Karpas-422 (cell line): ENCODE data around the gene ATP2A1. TPM values are rescaled to one million over a fixed set of nuclear protein-coding genes. Genes with fewer than 3 reads are reported as not detected.
A peak's percentile ranks its signal among the peaks of the same experiment; 100 is the strongest.
"Not testable (repeated sequence)": the region's sequence is repeated elsewhere in the genome, so short reads cannot be mapped to it uniquely, and the experiment has no call there.

Source experiments
- DNase-seq: peaks from one replicate; pipeline ENCODE4 v3.0.0-alpha.2; 2015
- H2AFZ ChIP-seq: fragments of 200-600 bp; sonication (generic); 2 replicates; pipeline ENCODE4 v1.6.1; 2014; ENCODE audit warnings: antibody characterized with exemption, low read length, mixed read lengths
- H3K27ac ChIP-seq: fragments of 200-600 bp; sonication (generic); 2 replicates; pipeline ENCODE4 v1.5.1; 2014; ENCODE audit warnings: mild to moderate bottlenecking, low read length, moderate library complexity
- H3K27me3 ChIP-seq: fragments of 200-600 bp; sonication (generic); 2 replicates; pipeline ENCODE4 v1.6.1; 2014; ENCODE audit warnings: low read length, mixed read lengths
- H3K36me3 ChIP-seq: fragments of 200-600 bp; sonication (generic); 2 replicates; pipeline ENCODE4 v1.6.1; 2014; ENCODE audit warnings: low read length, mixed read lengths; ENCODE audit not compliant: insufficient read depth
- H3K4me1 ChIP-seq: fragments of 200-600 bp; sonication (generic); 2 replicates; pipeline ENCODE4 v1.6.1; 2014; ENCODE audit warnings: mild to moderate bottlenecking, low read length, mixed read lengths
- H3K4me2 ChIP-seq: fragments of 200-600 bp; sonication (generic); 2 replicates; pipeline ENCODE4 v1.6.1; 2014; ENCODE audit warnings: low read length, low read depth, mild to moderate bottlenecking; ENCODE audit not compliant: poor library complexity, severe bottlenecking
- H3K4me3 ChIP-seq: fragments of 200-600 bp; sonication (generic); 2 replicates; pipeline ENCODE4 v1.5.1; 2014; ENCODE audit warnings: mild to moderate bottlenecking, antibody characterized with exemption, low read length, mixed read lengths
- H3K79me2 ChIP-seq: fragments of 200-600 bp; sonication (generic); 2 replicates; pipeline ENCODE4 v1.6.1; 2014; ENCODE audit warnings: mild to moderate bottlenecking, low read length, mixed read lengths
- H3K9ac ChIP-seq: fragments of 200-600 bp; sonication (generic); 2 replicates; pipeline ENCODE4 v1.6.0; 2014; ENCODE audit warnings: low read length
- H3K9me2 ChIP-seq: fragments of 200-600 bp; sonication (generic), shearing (Covaris generic); replicated peaks from 2 replicates; pipeline ENCODE4 v1.6.0; 2014; ENCODE audit warnings: mild to moderate bottlenecking, low read length, moderate library complexity; ENCODE audit not compliant: insufficient read depth
- H3K9me3 ChIP-seq: fragments of 300-700, 200-600 bp; sonication (generic); 2 replicates; pipeline ENCODE4 v1.6.1; 2014; ENCODE audit warnings: low read length, mixed read lengths
- H4K20me1 ChIP-seq: fragments of 200-600 bp; sonication (generic); 2 replicates; pipeline ENCODE4 v1.6.1; 2014; ENCODE audit warnings: mild to moderate bottlenecking, antibody characterized with exemption, low read length, low read depth; ENCODE audit not compliant: insufficient read depth
- total RNA-seq: library from RNA; depleted of rRNA; stranded (reverse); fragments of >200 nt; shearing (Covaris generic); gene quantifications from 2 replicates; pipeline ENCODE4 v1.2.3, GENCODE V29; 2014; ENCODE audit warnings: low replicate concordance

The ATP2A1 gene
- total RNA-seq, 1 experiment from 2014 or later: 0.75 TPM

DNA sequence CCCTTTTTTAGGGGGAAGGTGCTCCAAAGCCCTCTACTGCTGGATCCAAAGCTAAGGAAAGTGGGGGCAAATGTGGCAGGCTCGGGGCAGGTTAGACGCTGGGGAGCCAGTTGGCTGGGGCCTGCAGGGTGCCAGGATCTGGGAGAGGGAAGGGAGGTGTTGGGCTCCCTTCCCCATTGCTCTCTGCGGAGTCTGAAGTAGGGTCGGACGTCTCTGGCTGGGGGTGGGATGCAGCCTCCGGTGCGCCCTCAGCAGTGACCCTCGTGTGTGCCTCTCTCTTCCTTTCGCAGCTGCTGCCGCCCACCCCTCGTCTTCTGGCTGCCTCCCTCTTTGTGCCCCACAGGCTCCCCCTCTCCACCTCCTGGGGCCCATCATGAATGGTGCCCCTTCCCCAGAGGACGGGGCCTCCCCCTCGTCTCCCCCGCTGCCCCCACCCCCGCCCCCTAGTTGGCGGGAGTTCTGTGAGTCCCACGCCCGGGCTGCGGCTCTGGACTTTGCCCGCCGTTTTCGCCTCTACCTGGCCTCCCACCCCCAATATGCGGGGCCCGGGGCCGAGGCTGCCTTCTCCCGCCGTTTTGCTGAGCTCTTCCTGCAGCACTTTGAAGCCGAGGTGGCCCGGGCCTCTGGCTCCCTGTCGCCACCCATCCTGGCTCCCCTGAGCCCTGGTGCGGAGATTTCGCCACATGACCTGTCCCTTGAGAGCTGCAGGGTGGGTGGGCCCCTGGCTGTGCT lies 12.4 kb upstream of the ATP2A1 start:
- Histone ChIP-seq H3K9me2 (no peaks in the 10 kb centered on the region), H3K9me3 (no peaks in the 10 kb centered on the region), H3K4me1 (peaks cover 22% of the 10 kb centered on the region), H3K36me3 (peaks cover 14% of the 10 kb centered on the region; the same call in 1 of the 2 replicates), H3K79me2 (peaks cover 44% of the 10 kb centered on the region), H3K27me3 (no peaks in the 10 kb centered on the region), H3K9ac (no peak overlapping the region; the same call in 1 of the 2 replicates), H3K27ac (no peak overlapping the region), H3K4me2 (no peak overlapping the region), H4K20me1 (peaks cover 10% of the 10 kb centered on the region; the same call in 1 of the 2 replicates), H2AFZ (no peak overlapping the region), H3K4me3 (no peak overlapping the region)
- no peak for DNase-seq

DNA sequence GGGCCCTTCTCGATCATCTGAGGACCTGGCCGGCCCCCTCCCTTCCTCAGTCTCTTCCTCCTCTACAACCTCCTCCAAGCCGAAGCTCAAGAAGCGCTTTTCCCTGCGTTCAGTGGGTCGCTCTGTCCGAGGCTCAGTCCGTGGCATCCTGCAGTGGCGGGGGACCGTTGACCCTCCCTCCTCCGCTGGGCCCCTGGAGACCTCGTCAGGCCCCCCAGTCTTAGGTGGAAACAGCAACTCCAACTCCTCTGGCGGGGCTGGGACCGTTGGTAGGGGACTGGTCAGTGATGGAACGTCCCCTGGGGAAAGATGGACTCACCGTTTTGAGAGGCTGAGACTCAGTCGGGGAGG lies 11.9 kb upstream of the ATP2A1 start:
- peaks cover 44% of the 10 kb centered on the region for H3K79me2 ChIP-seq
- no peak for DNase-seq

DNA sequence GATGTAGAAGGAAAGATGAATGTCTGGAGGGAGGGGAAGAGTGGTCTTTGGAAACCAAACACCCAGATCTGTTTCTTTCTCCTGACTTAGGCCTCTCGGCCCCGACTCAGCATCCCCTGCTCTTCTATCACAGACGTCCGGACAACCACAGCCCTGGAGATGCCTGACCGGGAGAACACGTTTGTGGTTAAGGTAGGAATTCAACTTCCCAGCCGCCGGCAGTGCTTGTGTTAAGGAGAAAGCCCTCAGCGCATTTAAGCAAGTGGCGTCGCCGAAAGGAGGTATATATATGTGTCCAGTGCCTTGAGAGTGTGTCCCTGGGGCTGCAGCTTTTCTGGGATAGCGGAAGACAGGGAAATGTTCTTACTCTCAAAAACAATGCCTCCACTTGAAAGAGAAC lies 11.0 kb upstream of the ATP2A1 start:
- H3K36me3 ChIP-seq: peaks cover 14% of the 10 kb centered on the region; the same call in 1 of the 2 replicates

More for the DNA sequence above, 11.9 kb upstream of the ATP2A1 start:
- H3K36me3 ChIP-seq: peaks cover 14% of the 10 kb centered on the region; the same call in 1 of the 2 replicates
- no peak overlapping the region for H3K9ac ChIP-seq
- no peak overlapping the region for H3K4me3 ChIP-seq
- no peaks in the 10 kb centered on the region for H3K9me2 ChIP-seq
- H3K4me1 ChIP-seq: peaks cover 22% of the 10 kb centered on the region
- peaks cover 10% of the 10 kb centered on the region; the same call in 1 of the 2 replicates for H4K20me1 ChIP-seq
- H3K27ac ChIP-seq: no peak overlapping the region
- H2AFZ ChIP-seq: no peak overlapping the region
- H3K9me3 ChIP-seq: no peaks in the 10 kb centered on the region
- H3K4me2 ChIP-seq: no peak overlapping the region
- no peaks in the 10 kb centered on the region for H3K27me3 ChIP-seq

DNA sequence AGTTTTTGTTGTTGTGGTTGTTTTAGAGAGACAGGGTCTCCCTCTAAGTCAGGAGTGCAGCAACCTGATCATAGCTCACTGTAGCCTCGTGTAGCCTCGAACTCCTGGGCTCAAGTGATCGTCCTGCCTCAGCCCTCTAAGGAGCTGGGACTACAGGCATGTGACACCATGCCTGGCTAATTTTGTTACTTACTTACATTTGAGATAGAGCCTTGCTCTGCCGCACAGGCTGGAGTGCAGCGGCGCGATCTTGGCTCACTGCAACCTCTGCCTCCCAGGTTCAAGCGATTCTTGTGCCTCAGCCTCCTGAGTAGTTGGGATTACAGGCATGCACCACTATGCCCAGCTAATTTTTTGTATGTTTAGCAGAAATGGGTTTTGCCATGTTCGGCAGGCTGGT lies 10.6 kb upstream of the ATP2A1 start:
- not testable (repeated sequence) for H2AFZ ChIP-seq, H3K9me3 ChIP-seq, H4K20me1 ChIP-seq, DNase-seq, H3K4me3 ChIP-seq, H3K27ac ChIP-seq, H3K9ac ChIP-seq, H3K27me3 ChIP-seq, H3K9me2 ChIP-seq, H3K4me2 ChIP-seq
- peaks cover 14% of the 10 kb centered on the region; the same call in 1 of the 2 replicates for H3K36me3 ChIP-seq
- H3K4me1 ChIP-seq: peaks cover 15% of the 10 kb centered on the region
- H3K79me2 ChIP-seq: peaks cover 33% of the 10 kb centered on the region

More for the DNA sequence above, 11.0 kb upstream of the ATP2A1 start:
- Histone ChIP-seq H3K4me2 (no peak overlapping the region), H3K27ac (no peak overlapping the region), H3K9me2 (no peaks in the 10 kb centered on the region), H3K27me3 (no peaks in the 10 kb centered on the region), H2AFZ (no peak overlapping the region), H3K9me3 (no peaks in the 10 kb centered on the region), H3K4me3 (no peak overlapping the region), H3K4me1 (peaks cover 16% of the 10 kb centered on the region), H3K9ac (no peak overlapping the region), H4K20me1 (peaks cover 10% of the 10 kb centered on the region; the same call in 1 of the 2 replicates), H3K79me2 (peaks cover 37% of the 10 kb centered on the region)
- no peak for DNase-seq

DNA sequence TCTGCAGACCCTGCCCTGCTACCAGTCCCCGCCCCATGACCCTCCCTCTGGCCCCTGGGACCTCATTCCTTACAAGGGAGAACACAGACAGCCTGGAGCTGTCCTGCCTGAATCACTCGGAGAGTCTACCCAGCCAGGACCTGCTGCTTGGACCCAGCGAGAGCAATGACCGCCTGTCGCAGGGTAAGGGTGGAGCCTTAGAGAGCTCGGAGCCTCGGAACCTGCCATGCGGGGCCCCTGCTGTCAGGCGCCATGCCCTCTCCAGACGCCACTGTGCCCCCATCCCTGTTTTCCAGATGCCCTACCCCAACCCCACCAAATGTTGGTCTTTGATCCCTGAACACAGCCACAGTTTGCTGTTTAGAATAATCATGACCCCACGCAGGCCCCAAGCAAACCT lies 9.1 kb upstream of the ATP2A1 start:
- Histone ChIP-seq H3K9ac (no peak overlapping the region), H3K4me1 (peaks cover 14% of the 10 kb centered on the region), H3K36me3 (peaks cover 16% of the 10 kb centered on the region; the same call in 1 of the 2 replicates), H3K79me2 (peaks cover 20% of the 10 kb centered on the region), H3K9me2 (no peaks in the 10 kb centered on the region), H3K27ac (no peak overlapping the region), H3K4me2 (no peak overlapping the region), H3K27me3 (no peaks in the 10 kb centered on the region), H4K20me1 (peaks cover 6% of the 10 kb centered on the region; the same call in 1 of the 2 replicates), H3K4me3 (no peak overlapping the region), H2AFZ (no peak overlapping the region), H3K9me3 (no peaks in the 10 kb centered on the region)
- no peak for DNase-seq

DNA sequence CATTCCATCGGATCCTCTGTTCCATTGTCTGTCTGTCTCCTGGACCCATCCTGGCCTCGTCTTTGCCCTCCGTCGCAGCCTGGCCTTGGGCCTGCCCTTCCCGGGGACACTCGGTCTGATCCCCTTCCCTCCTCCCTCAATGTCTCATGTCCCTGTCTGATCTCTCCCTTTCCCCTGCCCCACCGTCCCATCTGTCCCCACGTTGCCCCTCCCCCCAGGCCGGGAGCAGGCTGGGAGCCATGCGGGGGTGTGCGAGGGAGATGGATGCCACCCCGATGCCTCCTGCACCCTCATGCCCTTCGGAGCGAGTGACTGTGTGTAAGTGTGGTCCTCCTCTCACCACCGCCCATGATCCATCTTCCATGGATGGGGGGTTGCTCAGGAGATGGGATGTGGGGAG lies 5.3 kb upstream of the ATP2A1 start:
- H3K9me3 ChIP-seq: no peaks in the 10 kb centered on the region
- H3K9me2 ChIP-seq: no peaks in the 10 kb centered on the region
- no peak overlapping the region for H3K27ac ChIP-seq
- peaks cover 8% of the 10 kb centered on the region for H3K4me1 ChIP-seq
- H3K4me2 ChIP-seq: no peak overlapping the region
- DNase-seq: no peak
- 0 out of 2 replicates have a peak, but pooled peaks cover 3% of the 10 kb centered on the region for H3K79me2 ChIP-seq
- peaks cover 8% of the 10 kb centered on the region; the same call in 1 of the 2 replicates for H3K36me3 ChIP-seq
- no peak overlapping the region for H3K4me3 ChIP-seq
- H2AFZ ChIP-seq: no peak overlapping the region
- H3K27me3 ChIP-seq: no peaks in the 10 kb centered on the region
- no peak overlapping the region for H3K9ac ChIP-seq
- no peaks in the 10 kb centered on the region for H4K20me1 ChIP-seq

DNA sequence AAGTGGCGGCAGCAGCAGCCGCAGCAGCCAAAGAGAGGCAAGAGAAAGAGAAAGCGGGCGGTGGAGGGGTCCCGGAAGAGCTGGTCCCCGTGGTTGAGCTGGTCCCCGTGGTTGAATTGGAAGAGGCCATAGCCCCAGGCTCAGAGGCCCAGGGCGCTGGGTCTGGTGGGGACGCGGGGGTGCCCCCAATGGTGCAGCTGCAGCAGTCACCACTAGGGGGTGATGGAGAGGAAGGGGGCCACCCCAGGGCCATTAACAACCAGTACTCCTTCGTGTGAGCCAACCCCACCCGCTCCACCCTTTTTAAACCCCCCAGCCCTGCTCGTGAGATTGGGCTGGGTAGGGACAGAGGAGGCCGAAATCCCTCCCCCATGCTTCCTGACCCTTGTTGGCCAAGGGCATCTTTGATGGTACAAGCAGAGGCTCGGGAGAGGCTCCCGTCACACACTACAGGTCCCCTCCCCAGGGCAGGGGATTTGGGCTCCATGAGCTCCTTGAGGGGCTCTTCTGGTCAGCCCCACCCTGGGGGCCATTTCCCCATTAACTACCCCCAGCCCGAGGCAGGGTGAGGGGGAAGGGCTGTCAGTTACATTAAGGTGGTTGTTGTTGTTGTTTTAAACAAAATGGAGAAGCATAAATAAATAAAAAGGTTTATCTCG lies 4.6 kb upstream of the ATP2A1 start:
- peaks cover 8% of the 10 kb centered on the region for H3K79me2 ChIP-seq
- H3K4me1 ChIP-seq: peaks cover 15% of the 10 kb centered on the region
- H3K27me3 ChIP-seq: no peaks in the 10 kb centered on the region
- no peak overlapping the region for H3K4me3 ChIP-seq
- no peak overlapping the region for H3K27ac ChIP-seq
- no peak overlapping the region for H3K9ac ChIP-seq
- no peaks in the 10 kb centered on the region for H3K9me3 ChIP-seq
- DNase-seq: peak; percentile 86
- no peak overlapping the region for H2AFZ ChIP-seq
- H3K4me2 ChIP-seq: no peak overlapping the region
- peaks cover 7% of the 10 kb centered on the region; the same call in 1 of the 2 replicates for H3K36me3 ChIP-seq
- no peaks in the 10 kb centered on the region for H4K20me1 ChIP-seq
- no peaks in the 10 kb centered on the region for H3K9me2 ChIP-seq

DNA sequence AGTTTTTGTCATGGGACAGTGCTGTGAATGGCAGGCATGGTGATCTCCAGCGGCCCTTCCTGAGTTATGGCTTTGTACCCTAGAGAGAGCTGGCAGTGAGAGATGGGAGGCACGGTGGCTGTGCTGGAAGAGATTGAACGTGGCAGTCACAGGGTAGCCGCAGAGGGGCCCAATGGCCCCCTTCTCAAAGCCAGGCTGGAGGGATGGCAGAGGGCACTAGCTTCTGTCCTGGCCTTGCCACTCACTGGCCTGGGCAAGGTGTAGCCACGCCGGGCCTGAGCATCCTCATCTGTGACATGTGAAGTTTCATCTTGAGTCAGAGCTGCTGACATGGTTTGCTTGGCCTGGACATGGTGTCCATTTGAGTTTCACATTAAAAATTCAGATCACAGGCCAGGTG lies 3.9 kb upstream of the ATP2A1 start:
- H3K79me2 ChIP-seq: peaks cover 15% of the 10 kb centered on the region
- DNase-seq: no peak

More for the DNA sequence above, 3.9 kb upstream of the ATP2A1 start:
- Histone ChIP-seq H3K27me3 (no peaks in the 10 kb centered on the region), H3K4me1 (peaks cover 20% of the 10 kb centered on the region), H4K20me1 (no peaks in the 10 kb centered on the region), H3K36me3 (0 out of 2 replicates have a peak, but pooled peaks cover 2% of the 10 kb centered on the region), H3K27ac (no peak overlapping the region), H3K4me2 (no peak overlapping the region), H3K9me3 (no peaks in the 10 kb centered on the region), H2AFZ (no peak overlapping the region), H3K9ac (no peak overlapping the region), H3K9me2 (no peaks in the 10 kb centered on the region), H3K4me3 (no peak overlapping the region)
